H1 (cell line): ENCODE data around the gene C1orf174. TPM values are rescaled to one million over a fixed set of nuclear protein-coding genes. Genes with fewer than 3 reads are reported as not detected.

Experiments used
- CTCF ChIA-PET: fragments of 300-600 bp; sonication (Branson Sonifier 250); formaldehyde crosslinking; loops from one replicate; lab custom pipeline; 2021; ENCODE audit not compliant: partially characterized antibody; lab: Charles Lee
- POLR2A ChIA-PET: fragments of 300-600 bp; sonication (Branson Sonifier 250); formaldehyde crosslinking; loops from one replicate; lab custom pipeline; 2021; ENCODE audit warnings: inconsistent platforms; ENCODE audit not compliant: partially characterized antibody; lab: Charles Lee
- DNase-seq, 2 experiments: peaks; one replicate each; pipeline versions ENCODE4 v3.0.0 to v3.0.0-alpha.2; 2010 to 2022; ENCODE audit warnings: low spot score in 2 of 2, low read depth in 1 of 2, mixed read lengths in 1 of 2
- FAIRE-seq: peaks from 2 replicates; lab custom pipeline; 2011; peaks lifted over from hg19 to GRCh38; lab: Jason Lieb, UNC
- H2AFZ ChIP-seq: 2 replicates; pipeline ENCODE4 v1.8.1; 2012; ENCODE audit warnings: low read length, inconsistent platforms
- H2AK5ac ChIP-seq: 2 replicates; pipeline ENCODE4 v1.6.1; 2013; ENCODE audit warnings: low read depth, low read length
- H2BK120ac ChIP-seq: replicated peaks from 2 replicates; pipeline ENCODE3; 2013; ENCODE audit warnings: low read depth, low read length, inconsistent platforms
- H2BK12ac ChIP-seq: 2 replicates; pipeline ENCODE4 v1.6.1; 2013; ENCODE audit warnings: low read depth, low read length
- H2BK15ac ChIP-seq: 2 replicates; pipeline ENCODE4 v1.6.1; 2013; ENCODE audit warnings: low read length
- H2BK20ac ChIP-seq: 2 replicates; pipeline ENCODE4 v1.6.1; 2013; ENCODE audit warnings: low read length
- H2BK5ac ChIP-seq: 2 replicates; pipeline ENCODE4 v1.6.1; 2013; ENCODE audit warnings: low read depth, low read length
- H3K14ac ChIP-seq: 2 replicates; pipeline ENCODE4 v1.6.1; 2013; ENCODE audit warnings: inconsistent platforms; ENCODE audit not compliant: insufficient read length
- H3K18ac ChIP-seq: 2 replicates; pipeline ENCODE4 v1.6.1; 2013; ENCODE audit warnings: low read length; ENCODE audit errors: extremely low read depth
- H3K23ac ChIP-seq: 2 replicates; pipeline ENCODE4 v1.6.1; 2013; ENCODE audit warnings: inconsistent platforms; ENCODE audit not compliant: insufficient read length
- H3K23me2 ChIP-seq: 2 replicates; pipeline ENCODE4 v1.6.1; 2013; ENCODE audit warnings: low read depth, low read length
- H3K27ac ChIP-seq: 2 replicates; pipeline ENCODE4 v1.6.1; 2011; ENCODE audit warnings: low read depth, low read length, inconsistent platforms
- H3K27me3 ChIP-seq, 4 experiments: replicated peaks in 1 of 4; 1 replicate in 1 of 4; 2 replicates in 3 of 4; pipeline versions ENCODE4 v1.6.1 to v1.8.1; 2011 to 2013; ENCODE audit warnings: low read length in 3 of 4, mild to moderate bottlenecking in 3 of 4, inconsistent platforms in 2 of 4, mixed read lengths in 2 of 4, moderate library complexity in 1 of 4; ENCODE audit not compliant: control insufficient read depth in 3 of 4, insufficient read depth in 3 of 4; ENCODE audit errors: extremely low read depth in 1 of 4
- H3K36me3 ChIP-seq, 4 experiments: 2 replicates each; pipeline versions ENCODE4 v1.6.1 to v1.8.1; 2011 to 2013; ENCODE audit warnings: mild to moderate bottlenecking in 4 of 4, low read length in 3 of 4, moderate library complexity in 2 of 4, control low read depth in 1 of 4, inconsistent platforms in 1 of 4; ENCODE audit not compliant: insufficient read depth in 4 of 4, control insufficient read depth in 2 of 4
- H3K4ac ChIP-seq: replicated peaks from 2 replicates; pipeline ENCODE3; 2013; ENCODE audit warnings: low read length, low read depth, mixed read lengths, inconsistent platforms; ENCODE audit not compliant: insufficient read length
- H3K4me1 ChIP-seq, 4 experiments: replicated peaks in 1 of 4; 1 replicate in 1 of 4; 2 replicates in 3 of 4; pipeline versions ENCODE4 v1.6.1 to v1.8.1; 2011 to 2013; ENCODE audit warnings: low read length in 3 of 4, inconsistent platforms in 2 of 4, mixed read lengths in 1 of 4; ENCODE audit not compliant: insufficient read depth in 4 of 4, control insufficient read depth in 3 of 4
- H3K4me2 ChIP-seq, 2 experiments: 2 replicates each; pipeline versions ENCODE4 v1.6.1 to v1.8.1; 2011 to 2013; ENCODE audit warnings: low read depth in 2 of 2, low read length in 2 of 2, control low read depth in 1 of 2, inconsistent platforms in 1 of 2, mild to moderate bottlenecking in 1 of 2; ENCODE audit not compliant: insufficient read depth in 1 of 2
- H3K4me3 ChIP-seq, 4 experiments: fragments of 200-600, 300-600 bp in 1 of 4; sonication (generic), shearing (Covaris generic), sonication (Bioruptor Twin) in 1 of 4; 2 replicates each; pipeline versions ENCODE4 v1.5.1 to v1.8.1; 2011 to 2016; ENCODE audit warnings: low read length in 4 of 4, low read depth in 3 of 4, control low read depth in 2 of 4, inconsistent platforms in 2 of 4, mild to moderate bottlenecking in 2 of 4, mixed read lengths in 1 of 4, moderate library complexity in 1 of 4; ENCODE audit not compliant: insufficient read depth in 2 of 4; ENCODE audit errors: extremely low read depth in 1 of 4
- H3K56ac ChIP-seq: replicated peaks from 2 replicates; pipeline ENCODE3; 2013; ENCODE audit warnings: low read depth, mild to moderate bottlenecking, mixed read lengths, low read length, inconsistent platforms; ENCODE audit not compliant: insufficient read length
- H3K79me1 ChIP-seq: 2 replicates; pipeline ENCODE4 v1.6.1; 2013; ENCODE audit warnings: low read depth, low read length, control low read depth
- H3K79me2 ChIP-seq, 2 experiments: 2 replicates each; pipeline versions ENCODE4 v1.6.1 to v1.8.1; 2012 to 2013; ENCODE audit warnings: low read length in 2 of 2, mild to moderate bottlenecking in 2 of 2, inconsistent platforms in 1 of 2; ENCODE audit not compliant: insufficient read depth in 2 of 2, control insufficient read depth in 1 of 2
- H3K9ac ChIP-seq, 4 experiments: replicated peaks in 1 of 4; 1 replicate in 1 of 4; 2 replicates in 3 of 4; pipeline versions ENCODE4 v1.6.1 to v1.8.1; 2011 to 2013; ENCODE audit warnings: low read depth in 3 of 4, low read length in 3 of 4, control low read depth in 2 of 4, mild to moderate bottlenecking in 2 of 4, moderate library complexity in 2 of 4, inconsistent platforms in 1 of 4; ENCODE audit errors: extremely low read depth in 1 of 4
- H3K9me3 ChIP-seq, 2 experiments: 2 replicates each; pipeline versions ENCODE4 v1.6.1 to v1.8.1; 2012 to 2013; ENCODE audit warnings: mild to moderate bottlenecking in 2 of 2, moderate library complexity in 2 of 2, control low read depth in 1 of 2, inconsistent platforms in 1 of 2, low read depth in 1 of 2, low read length in 1 of 2, mixed read lengths in 1 of 2; ENCODE audit not compliant: insufficient read depth in 2 of 2
- H4K20me1 ChIP-seq, 2 experiments: replicated peaks in 1 of 2; 2 replicates each; pipeline versions ENCODE3 to v1.8.1; 2011 to 2013; ENCODE audit warnings: inconsistent platforms in 2 of 2, low read length in 2 of 2, mild to moderate bottlenecking in 1 of 2; ENCODE audit not compliant: insufficient read depth in 2 of 2, control insufficient read depth in 1 of 2
- H4K5ac ChIP-seq: 2 replicates; pipeline ENCODE4 v1.6.1; 2013; ENCODE audit warnings: low read length, low read depth, mixed read lengths, inconsistent platforms; ENCODE audit not compliant: insufficient read length
- H4K8ac ChIP-seq: 2 replicates; pipeline ENCODE4 v1.8.0; 2013; ENCODE audit warnings: mild to moderate bottlenecking, moderate library complexity, low read length, inconsistent platforms; ENCODE audit not compliant: insufficient read depth; ENCODE audit errors: extremely low read depth
- H4K91ac ChIP-seq: replicated peaks from 2 replicates; pipeline ENCODE3; 2013; ENCODE audit warnings: low read length, mixed read lengths, inconsistent platforms; ENCODE audit not compliant: insufficient read length
- ATF3 ChIP-seq: IDR thresholded peaks from 2 replicates; pipeline ENCODE4 v1.6.1; 2011; ENCODE audit warnings: low read depth, mild to moderate bottlenecking, low read length; ENCODE audit not compliant: insufficient read depth
- FOSL1 ChIP-seq: IDR thresholded peaks from 2 replicates; pipeline ENCODE4 v1.6.1; 2011; ENCODE audit warnings: mild to moderate bottlenecking, low read depth, low read length, moderate library complexity; ENCODE audit not compliant: insufficient read depth
- NRF1 ChIP-seq: IDR thresholded peaks from 2 replicates; pipeline ENCODE4 v1.6.1; 2011; ENCODE audit warnings: mild to moderate bottlenecking, low read depth, low read length, improper control_type of control experiment
- RAD21 ChIP-seq, 2 experiments: IDR thresholded peaks in 1 of 2; conservative IDR thresholded peaks in 1 of 2; 2 replicates each; pipeline ENCODE4 v1.6.1; 2011; ENCODE audit warnings: low read depth in 2 of 2, low read length in 2 of 2, improper control_type of control experiment in 1 of 2, inconsistent platforms in 1 of 2, mild to moderate bottlenecking in 1 of 2, moderate library complexity in 1 of 2
- SUZ12 ChIP-seq: fragments of 200-600 bp; sonication (generic); IDR thresholded peaks from 2 replicates; pipeline ENCODE4 v1.6.1; 2012; ENCODE audit warnings: mild to moderate bottlenecking, inconsistent platforms, low read length, moderate library complexity, mixed read lengths
- ZNF274 ChIP-seq: IDR thresholded peaks from 2 replicates; pipeline ENCODE4 v1.7.0; 2012; ENCODE audit warnings: low read length, borderline replicate concordance; ENCODE audit errors: extremely low read depth
- WGBS, 2 experiments: shearing (Covaris generic) in 1 of 2; methylation state at CpG; one replicate each; pipeline versions ENCODE4 v1.1.6 to v1.1.7; 2013 to 2015; ENCODE audit warnings: low lambda C conversion rate in 2 of 2, mixed read lengths in 2 of 2, inconsistent platforms in 1 of 2, low coverage in 1 of 2, missing lambda C conversion rate in 1 of 2; ENCODE audit not compliant: insufficient replicate concordance in 2 of 2, insufficient coverage in 1 of 2, insufficient read length in 1 of 2; ENCODE audit errors: extremely low coverage in 1 of 2, missing lambda C conversion rate in 1 of 2; 5-methylcytosine and 5-hydroxymethylcytosine counted together
- long read RNA-seq, 2 experiments: library from RNA in 1 of 2; library from capped mRNA in 1 of 2; stranded (forward); transcript quantifications; one replicate each; pipeline ENCODE4 v2.0.0, GENCODE V29; 2021; ENCODE audit warnings: inconsistent platforms in 1 of 2
- polyA minus RNA-seq, 3 experiments: library from RNA; depleted of rRNA, polyadenylated mRNA; stranded (reverse); fragments of >200 nt; gene quantifications; 1 replicate in 2 of 3; 2 replicates in 1 of 3; pipeline ENCODE4 v1.2.3, GENCODE V29; 2011
- polyA plus RNA-seq, 7 experiments: library from polyadenylated mRNA; depleted of rRNA in 3 of 7; stranded (reverse) in 5 of 7; unstranded in 2 of 7; fragments of >200 nt in 5 of 7; fragments of 200-250 nt in 2 of 7; gene quantifications; 1 replicate in 5 of 7; 2 replicates in 1 of 7; 4 replicates in 1 of 7; pipeline versions ENCODE4 v1.2.1 to v1.2.3, GENCODE V29; 2011 to 2013; ENCODE audit warnings: missing spikeins in 2 of 7, mixed read lengths in 2 of 7
- total RNA-seq: library from RNA; stranded (reverse); fragmentation: NEBNext Ultra II Directional; extraction: Animal tissue kit (Norgen Biotek cat#: 25700); gene quantifications from 2 replicates; pipeline ENCODE4 v1.2.1, GENCODE V29; 2021

C1orf174 gene
- total RNA-seq = 28.4 and 28.5 TPM in 2 replicates
- 31.1 and 32.4 TPM in 2 replicates for polyA plus RNA-seq (2011; rRNA removed)
- polyA plus RNA-seq (2011; cell fraction: cytosol; rRNA removed) = 35.9 TPM
- polyA plus RNA-seq (2011; cell fraction: nucleus; rRNA removed) = 31.2 TPM
- polyA plus RNA-seq (2012, experiment 1 of 2) = 25.9 to 34.1 TPM (median 27.7 TPM) in 4 replicates
- polyA plus RNA-seq (2012, experiment 2 of 2) = 7.2 TPM
- 21.3 TPM for polyA plus RNA-seq (2013, experiment 1 of 2)
- 22.1 TPM for polyA plus RNA-seq (2013, experiment 2 of 2)
- polyA minus RNA-seq (2011; rRNA and poly(A)+ RNA removed) = 21.0 and 24.5 TPM in 2 replicates
- polyA minus RNA-seq (2011; cell fraction: cytosol; rRNA and poly(A)+ RNA removed) = 16.9 TPM
- 11.5 TPM for polyA minus RNA-seq (2011; cell fraction: nucleus; rRNA and poly(A)+ RNA removed)
- long read RNA-seq, experiment 1, transcript C1orf174-201 (4 exons, 1,666 nt) = major isoform, 9 of 22 reads
- long read RNA-seq, experiment 1, partial matches to known transcripts = 13 of 22 reads
- long read RNA-seq, experiment 1, other reads (novel, unspliced or antisense) = 0 of 22 reads
- long read RNA-seq, experiment 2, partial matches to known transcripts = 0 of 2 reads
- long read RNA-seq, experiment 2, other reads (novel, unspliced or antisense) = 0 of 2 reads

- Histone ChIP-seq H3K14ac (no peak within 1 kb of the TSS), H2BK5ac (peak within 1 kb of the TSS; percentile 98), H3K36me3 (0 out of 8 replicates have a peak, but pooled peaks cover 0 to 2% (median under 1%) of the 10 kb centered on the region in 4 experiments), H3K4me1 (peaks cover 0 to 12% (median 3%) of the 10 kb centered on the region in 4 experiments; a peak in 1 of 7 replicates), H3K23ac (no peak within 1 kb of the TSS), H3K4me2 (peak within 1 kb of the TSS; percentile 79 to 82), H3K18ac (peak within 1 kb of the TSS; percentile 100), H2AK5ac (no peak within 1 kb of the TSS), H3K4ac (peak within 1 kb of the TSS; percentile 88), H2BK15ac (0 out of 2 replicates have a peak within 1 kb of the TSS, but pooled peaks have one; percentile 53), H3K9ac (peak within 1 kb of the TSS; percentile 66 to 95 (median 92)), H4K5ac (peak within 1 kb of the TSS; percentile 96), H2BK120ac (peak within 1 kb of the TSS; percentile 93), H4K8ac (peak within 1 kb of the TSS; percentile 99), H3K9me3 (no peaks in the 10 kb centered on the region), H4K91ac (peak within 1 kb of the TSS; percentile 96), H3K4me3 (peak within 1 kb of the TSS; percentile 78 to 92 (median 84)), H2BK12ac (peak within 1 kb of the TSS; percentile 84; the same call in 1 of the 2 replicates), H3K56ac (peak within 1 kb of the TSS; percentile 85), H3K27me3 (no peaks in the 10 kb centered on the region), H3K27ac (peak within 1 kb of the TSS; percentile 98), H2AFZ (peak within 1 kb of the TSS; percentile 92; the same call in 1 of the 2 replicates), H4K20me1 (peaks cover 4 to 10% of the 10 kb centered on the region in 2 experiments), H3K79me2 (peaks cover 5 to 41% of the 10 kb centered on the region in 2 experiments), H2BK20ac (no peak within 1 kb of the TSS), H3K23me2 (peaks cover 8% of the 10 kb centered on the region), H3K79me1 (peaks cover 15% of the 10 kb centered on the region)
- 1% methylated on average over 29 of the region's 58 CpGs; no CpG with 5 or more reads in 1 of the 2 experiments for WGBS, 2 experiments
- POLR2A ChIA-PET = interaction anchor here (0.6 to 3.3 kb wide), 12 partner anchors 9 to 826 kb away, joined by 3 to 29 read pairs (median 4); partner anchors contain the start of genes CEP104, DFFB and LRRC47
- FAIRE-seq (peak; percentile 88), DNase-seq (peak; percentile 90 to 97)
- CTCF ChIA-PET = interaction anchor here (0.6 to 1.8 kb wide), 2 partner anchors 106 to 996 kb away, joined by 3 to 4 read pairs; no protein-coding TSS in a partner anchor
- TF ChIP-seq NRF1 (no peak), ATF3 (peak; percentile 63; the same call in 1 of the 2 replicates), ZNF274 (no peak), FOSL1 (no peak), RAD21 (IDR thresholded peaks at IDR 0.05 in 1 of 2, conservative IDR thresholded peaks at IDR 0.05 in 1 of 2; ENCODE audit: low read depth in 2 of 2, low read length in 2 of 2) (no peak), SUZ12 (no peak)
Measured at GRCh38 chr1:3900150-3900968, at the start of gene C1orf174. Gene C1orf174 (minus strand): TSS chr1:3900272. CDS start chr1:3900186, 86 bp downstream.
